Osteoblast (primary cell): ENCODE data around the gene CLMP. TPM values are rescaled to one million over a fixed set of nuclear protein-coding genes. Genes with fewer than 3 reads are reported as not detected.
A peak's percentile ranks its signal among the peaks of the same experiment; 100 is the strongest.

Source experiments
- DNase-seq: peaks from one replicate; pipeline ENCODE4 v3.0.0; 2011; ENCODE audit warnings: low spot score, mixed read lengths; ENCODE audit not compliant: insufficient read length; ENCODE audit errors: missing footprints
- H2AFZ ChIP-seq: 2 replicates; pipeline ENCODE4 v1.6.0; 2011; ENCODE audit warnings: mild to moderate bottlenecking, low read length
- H3K27ac ChIP-seq: 2 replicates; pipeline ENCODE4 v1.5.1; 2011; ENCODE audit warnings: mild to moderate bottlenecking, low read depth, low read length, moderate library complexity
- H3K27me3 ChIP-seq: 2 replicates; pipeline ENCODE4 v1.6.0; 2012; ENCODE audit warnings: mild to moderate bottlenecking, control low read depth, inconsistent platforms, low read length, moderate library complexity; ENCODE audit not compliant: insufficient read depth
- H3K36me3 ChIP-seq: 2 replicates; pipeline ENCODE4 v1.5.1; 2011; ENCODE audit warnings: mild to moderate bottlenecking, low read length, control low read depth, moderate library complexity; ENCODE audit not compliant: insufficient read depth
- H3K4me1 ChIP-seq: 2 replicates; pipeline ENCODE4 v1.5.1; 2011; ENCODE audit warnings: mild to moderate bottlenecking, low read length, control low read depth, moderate library complexity; ENCODE audit not compliant: insufficient read depth
- H3K4me2 ChIP-seq: 2 replicates; pipeline ENCODE4 v1.6.0; 2011; ENCODE audit warnings: mild to moderate bottlenecking, low read length; ENCODE audit not compliant: insufficient read depth
- H3K4me3 ChIP-seq: fragments of 200-600 bp; sonication (generic); 3 replicates; pipeline ENCODE4 v1.5.1; 2012; ENCODE audit warnings: mild to moderate bottlenecking, low read length, inconsistent platforms; ENCODE audit not compliant: insufficient read depth
- H3K79me2 ChIP-seq: 2 replicates; pipeline ENCODE4 v1.6.0; 2012; ENCODE audit warnings: mild to moderate bottlenecking, low read length, control low read depth, inconsistent platforms; ENCODE audit not compliant: insufficient read depth
- H3K9me3 ChIP-seq: 2 replicates; pipeline ENCODE4 v1.5.1; 2011; ENCODE audit warnings: low read depth, low read length, control low read depth
- H4K20me1 ChIP-seq: 2 replicates; pipeline ENCODE4 v1.6.0; 2012; ENCODE audit warnings: mild to moderate bottlenecking, low read length, control low read depth; ENCODE audit not compliant: insufficient read depth
- CTCF ChIP-seq: IDR thresholded peaks from 2 replicates; pipeline ENCODE4 v1.5.1; 2011; ENCODE audit warnings: mild to moderate bottlenecking, low read depth, low read length, moderate library complexity; ENCODE audit errors: extremely low read depth
- total RNA-seq: library from RNA; depleted of rRNA; stranded (reverse); fragments of >200 nt; gene quantifications from 2 replicates; pipeline ENCODE4 v1.2.3, GENCODE V29; 2012

CLMP gene
- total RNA-seq, 1 donor = 210 TPM

GRCh38 chr11:123239191-123240150, 44.4 kb upstream of the CLMP start:
- H3K4me3 ChIP-seq = no peak overlapping the region
- no peak for TF ChIP-seq CTCF
- no peaks in the 10 kb centered on the region for H4K20me1 ChIP-seq
- no peaks in the 10 kb centered on the region for H3K36me3 ChIP-seq
- H3K79me2 ChIP-seq = no peaks in the 10 kb centered on the region
- no peak for DNase-seq
- peak overlapping the region; percentile 47 for H3K4me2 ChIP-seq
- no peaks in the 10 kb centered on the region for H3K27me3 ChIP-seq
- peaks cover 54% of the 10 kb centered on the region for H3K4me1 ChIP-seq
- H3K27ac ChIP-seq = peak overlapping the region; percentile 79
- peak overlapping the region; percentile 76 for H2AFZ ChIP-seq
- H3K9me3 ChIP-seq = no peaks in the 10 kb centered on the region

GRCh38 chr11:123238297-123238696, 43.2 kb upstream of the CLMP start:
- no peaks in the 10 kb centered on the region for H3K9me3 ChIP-seq
- H2AFZ ChIP-seq = peak overlapping the region; percentile 2
- H4K20me1 ChIP-seq = no peaks in the 10 kb centered on the region
- H3K27me3 ChIP-seq = no peaks in the 10 kb centered on the region
- DNase-seq = peak; percentile 79
- no peaks in the 10 kb centered on the region for H3K36me3 ChIP-seq
- no peak overlapping the region for H3K4me2 ChIP-seq
- H3K4me3 ChIP-seq = no peak overlapping the region
- TF ChIP-seq CTCF = no peak
- H3K79me2 ChIP-seq = no peaks in the 10 kb centered on the region
- peak overlapping the region; percentile 79 for H3K27ac ChIP-seq
- H3K4me1 ChIP-seq = peaks cover 56% of the 10 kb centered on the region

GRCh38 chr11:123236879-123237278, 41.8 kb upstream of the CLMP start:
- H3K4me1 ChIP-seq = peaks cover 59% of the 10 kb centered on the region
- no peak overlapping the region for H2AFZ ChIP-seq
- DNase-seq = no peak
- H3K9me3 ChIP-seq = no peaks in the 10 kb centered on the region
- no peak for TF ChIP-seq CTCF
- H3K4me2 ChIP-seq = no peak overlapping the region
- no peaks in the 10 kb centered on the region for H4K20me1 ChIP-seq
- H3K27me3 ChIP-seq = no peaks in the 10 kb centered on the region
- H3K4me3 ChIP-seq = no peak overlapping the region
- no peaks in the 10 kb centered on the region for H3K79me2 ChIP-seq
- no peaks in the 10 kb centered on the region for H3K36me3 ChIP-seq
- H3K27ac ChIP-seq = no peak overlapping the region

GRCh38 chr11:123235656-123236261, 40.7 kb upstream of the CLMP start:
- H3K4me1 ChIP-seq = peaks cover 64% of the 10 kb centered on the region
- H3K9me3 ChIP-seq = no peaks in the 10 kb centered on the region
- no peak for DNase-seq
- peak overlapping the region; percentile 71 for H3K4me2 ChIP-seq
- H3K27me3 ChIP-seq = no peaks in the 10 kb centered on the region
- H3K79me2 ChIP-seq = no peaks in the 10 kb centered on the region
- H2AFZ ChIP-seq = peak overlapping the region; percentile 45
- no peaks in the 10 kb centered on the region for H3K36me3 ChIP-seq
- peak overlapping the region; percentile 49 for H3K4me3 ChIP-seq
- TF ChIP-seq CTCF = peak; percentile 35
- peak overlapping the region; percentile 70 for H3K27ac ChIP-seq
- no peaks in the 10 kb centered on the region for H4K20me1 ChIP-seq
